Cardiac fibroblast (primary cell): ENCODE measurements around the gene MRPS33.

Experiments used
- DNase-seq, 2 donors: peaks; one replicate each; pipeline versions ENCODE4 v3.0.0 to v3.0.0-alpha.2; 2010; ENCODE audit warnings: low read depth in 2 of 2
- H3K4me3 ChIP-seq, 2 donors: replicated peaks in 1 of 2; 1 replicate in 1 of 2; 2 replicates in 1 of 2; pipeline ENCODE4 v1.5.1; 2011; ENCODE audit warnings: low read depth in 2 of 2, low read length in 2 of 2, mild to moderate bottlenecking in 2 of 2, moderate library complexity in 1 of 2
- TF ChIP-seq, protein P1 (sequence below): IDR thresholded peaks from one replicate; pipeline ENCODE4 v1.5.1; 2011; ENCODE audit warnings: low read depth, mild to moderate bottlenecking, low read length, inconsistent platforms

Gene MRPS33

DNA sequence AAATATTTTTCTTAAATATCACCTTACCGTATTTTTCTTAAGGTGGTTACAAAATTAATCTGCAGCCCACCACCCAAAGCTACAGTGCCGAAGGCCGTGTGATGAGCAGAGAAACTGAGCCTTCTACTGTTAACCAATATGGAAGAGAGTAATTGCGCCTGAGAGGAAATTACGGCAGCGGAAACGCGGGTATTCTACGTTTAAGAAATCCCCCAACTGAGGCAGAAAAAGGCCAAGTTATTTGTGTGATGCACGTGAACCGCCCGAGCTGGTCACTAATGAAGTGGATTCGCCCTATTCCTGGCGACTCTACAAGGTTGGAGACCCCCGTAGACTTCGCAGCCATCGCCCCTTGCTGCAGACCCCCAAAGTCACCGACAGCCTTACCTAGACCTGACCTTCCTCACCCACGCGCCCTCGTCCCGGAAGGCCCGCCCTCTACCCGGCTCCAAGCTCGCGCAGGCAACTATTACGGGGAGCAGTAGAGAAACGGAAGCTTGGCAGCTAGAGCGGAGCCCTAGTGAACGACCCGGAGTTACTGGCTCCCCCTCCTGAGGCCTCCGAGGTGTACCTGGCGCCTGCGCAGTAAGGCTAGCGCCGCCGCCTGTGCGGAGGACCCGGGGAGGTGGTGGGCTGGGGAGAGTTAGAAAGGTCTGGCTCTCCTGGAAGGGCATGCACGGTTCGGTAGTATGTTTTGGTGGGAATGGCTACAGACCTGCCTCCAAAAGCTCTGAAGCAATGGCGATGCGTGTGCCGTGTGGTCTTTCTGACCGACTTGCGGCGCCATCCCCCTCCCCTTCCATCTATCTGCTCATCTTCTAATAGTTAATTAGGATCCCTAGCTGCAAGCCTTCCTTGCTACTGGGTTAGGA, at the start of gene MRPS33:
Gene MRPS33, minus strand, starts transcription at position 429 of the 872 bp plus-strand sequence. CDS start 4,319 bp downstream, outside the sequence.
- H3K4me3 ChIP-seq, result peak within 1 kb of the TSS; percentile 75 to 79
- DNase-seq, result peak; percentile 96 to 97
- TF ChIP-seq, protein P1, sequence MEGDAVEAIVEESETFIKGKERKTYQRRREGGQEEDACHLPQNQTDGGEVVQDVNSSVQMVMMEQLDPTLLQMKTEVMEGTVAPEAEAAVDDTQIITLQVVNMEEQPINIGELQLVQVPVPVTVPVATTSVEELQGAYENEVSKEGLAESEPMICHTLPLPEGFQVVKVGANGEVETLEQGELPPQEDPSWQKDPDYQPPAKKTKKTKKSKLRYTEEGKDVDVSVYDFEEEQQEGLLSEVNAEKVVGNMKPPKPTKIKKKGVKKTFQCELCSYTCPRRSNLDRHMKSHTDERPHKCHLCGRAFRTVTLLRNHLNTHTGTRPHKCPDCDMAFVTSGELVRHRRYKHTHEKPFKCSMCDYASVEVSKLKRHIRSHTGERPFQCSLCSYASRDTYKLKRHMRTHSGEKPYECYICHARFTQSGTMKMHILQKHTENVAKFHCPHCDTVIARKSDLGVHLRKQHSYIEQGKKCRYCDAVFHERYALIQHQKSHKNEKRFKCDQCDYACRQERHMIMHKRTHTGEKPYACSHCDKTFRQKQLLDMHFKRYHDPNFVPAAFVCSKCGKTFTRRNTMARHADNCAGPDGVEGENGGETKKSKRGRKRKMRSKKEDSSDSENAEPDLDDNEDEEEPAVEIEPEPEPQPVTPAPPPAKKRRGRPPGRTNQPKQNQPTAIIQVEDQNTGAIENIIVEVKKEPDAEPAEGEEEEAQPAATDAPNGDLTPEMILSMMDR, result no peak

- no peak overlapping the region for H3K4me3 ChIP-seq
- TF ChIP-seq, protein P1, result no peak
- no peak for DNase-seq
Measured at GRCh38 chr7:141057788-141058187, 43.0 kb upstream of the MRPS33 start.

DNA sequence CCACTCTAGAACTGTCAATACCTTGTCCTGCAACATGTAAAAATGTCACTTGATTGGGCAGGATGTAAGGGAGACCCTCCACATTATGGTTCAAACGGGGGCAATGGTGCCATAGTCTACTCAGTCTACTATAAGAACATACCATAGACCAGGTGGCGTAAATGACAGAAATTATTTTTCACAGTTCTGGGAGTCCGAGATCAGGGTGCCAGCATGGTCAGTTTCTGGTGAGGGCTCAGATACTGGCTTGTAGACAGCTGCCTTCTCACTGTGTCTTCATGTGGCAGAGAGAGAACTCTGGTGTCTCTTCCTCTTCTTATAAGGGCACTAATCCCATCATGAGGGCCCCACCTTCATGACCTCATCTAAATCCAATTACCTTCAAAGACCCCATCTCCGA, 40.4 kb upstream of the MRPS33 start:
- no peak for DNase-seq
- TF ChIP-seq, protein P1, result no peak
- no peak overlapping the region for H3K4me3 ChIP-seq

DNA sequence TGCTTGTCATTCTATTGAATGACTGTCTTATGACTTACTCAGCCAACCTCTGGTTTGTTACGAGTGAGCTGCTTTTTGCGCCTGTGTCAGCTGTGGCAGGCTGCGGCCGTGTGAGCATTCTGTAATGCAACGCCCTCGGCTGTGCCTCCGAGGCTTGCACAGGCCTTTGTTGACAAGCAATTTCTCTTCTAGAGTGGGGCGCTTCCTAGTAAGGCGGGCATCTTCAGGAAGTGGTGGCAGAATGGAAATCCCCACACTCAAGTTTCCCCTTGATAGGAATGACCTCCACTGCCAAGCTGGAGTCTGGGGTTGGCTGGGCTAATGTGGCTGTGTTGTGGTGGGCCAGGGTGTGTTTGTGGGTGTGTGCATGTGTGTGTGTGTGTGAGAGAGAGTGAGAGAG, 38.9 kb upstream of the MRPS33 start:
- DNase-seq, result no peak
- H3K4me3 ChIP-seq, result no peak overlapping the region
- TF ChIP-seq, protein P1, result no peak

- peak in 1 of 2 donors; percentile 69 for DNase-seq
- TF ChIP-seq, protein P1, result no peak
- no peak overlapping the region for H3K4me3 ChIP-seq
Measured at GRCh38 chr7:141045842-141046620, 31.3 kb upstream of the MRPS33 start.

- DNase-seq, result peak in 1 of 2 donors; percentile 52
- TF ChIP-seq, protein P1, result no peak
- H3K4me3 ChIP-seq, result no peak overlapping the region
Measured at GRCh38 chr7:141045126-141045841, 30.5 kb upstream of the MRPS33 start.
